ENCODE measurements around the gene SPATA9. TPM values are rescaled to one million over a fixed set of nuclear protein-coding genes. Genes with fewer than 3 reads are reported as not detected.

SPATA9 gene, protein sequence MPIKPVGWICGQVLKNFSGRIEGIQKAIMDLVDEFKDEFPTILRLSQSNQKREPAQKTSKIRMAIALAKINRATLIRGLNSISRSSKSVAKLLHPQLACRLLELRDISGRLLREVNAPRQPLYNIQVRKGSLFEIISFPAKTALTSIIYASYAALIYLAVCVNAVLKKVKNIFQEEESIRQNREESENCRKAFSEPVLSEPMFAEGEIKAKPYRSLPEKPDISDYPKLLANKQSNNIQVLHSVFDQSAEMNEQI
- not detected in 2 replicates for total RNA-seq

DNA sequence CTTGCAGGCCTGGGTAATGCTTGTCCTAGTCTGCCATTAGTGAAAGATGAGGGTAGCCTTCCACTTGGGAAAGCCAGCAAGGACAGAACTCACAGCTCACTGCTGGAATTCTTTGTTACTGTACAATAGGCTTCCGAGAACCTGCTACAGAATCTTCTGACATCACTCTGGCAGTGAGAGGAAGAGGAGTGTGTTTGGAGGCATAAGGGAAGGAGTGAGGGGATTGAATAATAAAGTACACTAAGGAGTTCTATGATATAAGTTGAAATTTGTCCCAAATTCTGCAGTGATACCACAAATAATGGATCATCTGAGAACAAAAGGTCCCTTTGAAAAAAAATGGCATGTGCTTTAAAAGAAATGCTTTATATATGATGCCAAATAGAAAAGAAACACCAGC is at the start of gene SPATA9:
TSS of gene SPATA9 (minus strand) at position 101 of the 400 bp plus-strand sequence. CDS start 137 bp downstream, outside the sequence.

GRCh38 chr5:95730730-95731570 is 48.2 kb upstream of the SPATA9 start, which contains the start of gene RHOBTB3:
Gene RHOBTB3, plus strand, starts transcription at chr5:95731336. Its CDS starts 347 bp downstream, at chr5:95731683.

GRCh38 chr5:95646569-95647431 is 36.0 kb downstream of the SPATA9 start, which contains the start of gene RFESD:
Gene RFESD, plus strand, starts transcription at chr5:95646777. Its CDS starts 5,495 bp downstream, at chr5:95652272.

DNA sequence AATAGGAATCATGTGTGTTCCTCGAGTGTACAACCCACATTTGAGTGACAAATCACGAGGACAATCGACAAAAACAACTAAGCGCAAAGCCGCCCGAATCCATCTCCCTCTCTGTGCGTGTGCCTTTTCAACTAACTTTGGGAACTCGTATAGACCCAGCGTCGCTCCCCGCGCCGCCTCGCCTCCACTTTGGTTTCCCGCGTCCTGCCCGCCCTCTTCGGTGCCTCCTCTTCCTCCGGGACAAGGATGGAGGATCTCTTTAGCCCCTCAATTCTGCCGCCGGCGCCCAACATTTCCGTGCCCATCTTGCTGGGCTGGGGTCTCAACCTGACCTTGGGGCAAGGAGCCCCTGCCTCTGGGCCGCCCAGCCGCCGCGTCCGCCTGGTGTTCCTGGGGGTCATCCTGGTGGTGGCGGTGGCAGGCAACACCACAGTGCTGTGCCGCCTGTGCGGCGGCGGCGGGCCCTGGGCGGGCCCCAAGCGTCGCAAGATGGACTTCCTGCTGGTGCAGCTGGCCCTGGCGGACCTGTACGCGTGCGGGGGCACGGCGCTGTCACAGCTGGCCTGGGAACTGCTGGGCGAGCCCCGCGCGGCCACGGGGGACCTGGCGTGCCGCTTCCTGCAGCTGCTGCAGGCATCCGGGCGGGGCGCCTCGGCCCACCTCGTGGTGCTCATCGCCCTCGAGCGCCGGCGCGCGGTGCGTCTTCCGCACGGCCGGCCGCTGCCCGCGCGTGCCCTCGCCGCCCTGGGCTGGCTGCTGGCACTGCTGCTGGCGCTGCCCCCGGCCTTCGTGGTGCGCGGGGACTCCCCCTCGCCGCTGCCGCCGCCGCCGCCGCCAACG is 62.5 kb downstream of the SPATA9 start, which contains the start of gene GPR150:
TSS of gene GPR150 (plus strand) at position 58 of the 840 bp plus-strand sequence. CDS start at position 247, 189 bp downstream.

Other genes with a start within 250 kb of the SPATA9 start
- gene SKIC3, start 128.0 kb downstream of the SPATA9 start, total RNA-seq: 53.1 and 55.4 TPM in 2 replicates
- 12.6 and 17.5 TPM in 2 replicates for gene ARSK, start 127.9 kb downstream of the SPATA9 start, total RNA-seq
- 0.54 TPM in 1 of 2 replicates, not detected in the other for gene GPR150, start 62.9 kb downstream of the SPATA9 start, total RNA-seq
- gene RFESD, start 36.2 kb downstream of the SPATA9 start, total RNA-seq: 0.16 and 0.36 TPM in 2 replicates
- 101 and 122 TPM in 2 replicates for gene RHOBTB3, start 48.3 kb upstream of the SPATA9 start, total RNA-seq
- 237 and 318 TPM in 2 replicates for gene GLRX, start 139.7 kb upstream of the SPATA9 start, total RNA-seq

All from cardiac atrium fibroblast (primary cell).